22Rv1 (cell line): ENCODE results near the gene CHST1.

Source experiments
- ZFX ChIP-seq: fragments of 450-650 bp; IDR thresholded peaks from 2 replicates; pipeline ENCODE4 v1.6.1; 2017; ENCODE audit warnings: antibody characterized with exemption, borderline replicate concordance
- TF ChIP-seq, protein P1 (sequence below): fragments of 450-650 bp; IDR thresholded peaks from 2 replicates; pipeline ENCODE4 v1.5.1; 2017; ENCODE audit warnings: mild to moderate bottlenecking

DNA sequence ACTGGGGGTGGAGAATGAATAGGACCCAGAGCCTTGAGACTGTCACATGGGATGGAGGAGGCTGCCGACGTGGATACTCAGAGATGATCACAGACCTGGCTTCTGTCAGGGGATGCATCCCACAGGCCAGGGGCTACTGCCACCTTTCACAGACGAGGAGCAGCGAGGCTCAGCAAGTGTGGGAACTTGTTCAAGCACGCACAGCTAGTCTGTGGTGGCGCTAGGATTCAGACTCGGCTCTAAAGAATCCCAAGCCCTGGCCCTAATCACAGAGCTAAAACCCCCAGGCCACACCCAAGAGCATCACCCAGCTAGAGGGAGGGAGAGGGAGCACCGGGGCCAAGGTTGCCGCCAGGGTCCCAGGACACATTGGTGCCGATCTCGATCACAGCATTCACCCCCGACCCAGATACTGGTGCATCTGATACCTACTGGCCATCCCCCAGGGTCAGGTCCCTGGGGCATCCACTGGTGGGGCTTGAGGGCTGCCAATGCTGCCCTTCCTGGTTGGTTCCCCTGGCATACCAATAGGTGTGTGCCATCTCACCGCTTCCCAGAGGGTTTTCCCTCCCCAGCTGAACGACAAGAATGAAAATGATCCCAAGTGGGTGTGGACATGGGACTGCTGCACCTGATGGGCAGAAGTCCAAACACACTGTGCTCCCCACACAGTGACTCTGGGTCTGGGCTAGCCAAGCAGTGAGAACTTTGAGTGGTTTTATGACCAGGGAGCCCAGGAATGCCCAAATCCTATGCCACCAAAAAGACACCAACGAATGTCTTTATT is 6.2 kb downstream of the CHST1 start:
- TF ChIP-seq, protein P1, sequence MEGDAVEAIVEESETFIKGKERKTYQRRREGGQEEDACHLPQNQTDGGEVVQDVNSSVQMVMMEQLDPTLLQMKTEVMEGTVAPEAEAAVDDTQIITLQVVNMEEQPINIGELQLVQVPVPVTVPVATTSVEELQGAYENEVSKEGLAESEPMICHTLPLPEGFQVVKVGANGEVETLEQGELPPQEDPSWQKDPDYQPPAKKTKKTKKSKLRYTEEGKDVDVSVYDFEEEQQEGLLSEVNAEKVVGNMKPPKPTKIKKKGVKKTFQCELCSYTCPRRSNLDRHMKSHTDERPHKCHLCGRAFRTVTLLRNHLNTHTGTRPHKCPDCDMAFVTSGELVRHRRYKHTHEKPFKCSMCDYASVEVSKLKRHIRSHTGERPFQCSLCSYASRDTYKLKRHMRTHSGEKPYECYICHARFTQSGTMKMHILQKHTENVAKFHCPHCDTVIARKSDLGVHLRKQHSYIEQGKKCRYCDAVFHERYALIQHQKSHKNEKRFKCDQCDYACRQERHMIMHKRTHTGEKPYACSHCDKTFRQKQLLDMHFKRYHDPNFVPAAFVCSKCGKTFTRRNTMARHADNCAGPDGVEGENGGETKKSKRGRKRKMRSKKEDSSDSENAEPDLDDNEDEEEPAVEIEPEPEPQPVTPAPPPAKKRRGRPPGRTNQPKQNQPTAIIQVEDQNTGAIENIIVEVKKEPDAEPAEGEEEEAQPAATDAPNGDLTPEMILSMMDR: no peak
- no peak for TF ChIP-seq ZFX
